Vagina (tissue), 2 donors: ENCODE results near the gene TMEM192. TPM values are rescaled to one million over a fixed set of nuclear protein-coding genes. Genes with fewer than 3 reads are reported as not detected.

ENCODE experiments used
- DNase-seq, 2 donors: peaks; one replicate each; pipeline ENCODE4 v3.0.0-alpha.2; 2017; ENCODE audit errors: extremely low spot score in 2 of 2
- H3K27ac ChIP-seq: fragments of 200-600 bp; sonication (generic); one replicate; pipeline ENCODE4 v1.5.1; 2019
- H3K27me3 ChIP-seq: fragments of 200-600 bp; sonication (generic); one replicate; pipeline ENCODE4 v1.5.1; 2019
- H3K36me3 ChIP-seq, 2 donors: fragments of 200-600 bp; sonication (generic); one replicate each; pipeline ENCODE4 v1.5.1; 2017 to 2019
- H3K4me1 ChIP-seq: fragments of 200-600 bp; sonication (generic); one replicate; pipeline ENCODE4 v1.5.1; 2019
- H3K4me3 ChIP-seq, 2 donors: fragments of 200-600 bp; sonication (generic); 1 replicate in 1 of 2; 2 replicates in 1 of 2; pipeline ENCODE4 v1.5.1; 2016 to 2019
- H3K9me3 ChIP-seq: fragments of 200-600 bp; sonication (generic); one replicate; pipeline ENCODE4 v1.5.1; 2019
- POLR2A ChIP-seq, 2 donors: fragments of 450-650 bp; IDR thresholded peaks; one replicate each; pipeline ENCODE4 v1.6.1; 2017; ENCODE audit warnings: antibody characterized with exemption in 2 of 2, mild to moderate bottlenecking in 2 of 2, moderate library complexity in 2 of 2
- POLR2AphosphoS5 ChIP-seq, 2 donors: sonication (generic); formaldehyde crosslinking; IDR thresholded peaks; one replicate each; pipeline ENCODE4 v1.9.0; 2017; ENCODE audit warnings: antibody characterized with exemption in 2 of 2, mild to moderate bottlenecking in 2 of 2, low read depth in 1 of 2; ENCODE audit not compliant: insufficient read depth in 1 of 2
- intact Hi-C: fragments of 100-400 bp; cut with DNase I; formaldehyde crosslinking; loops from one replicate; pipeline ENCODE4 v1.15.1; 2023
- total RNA-seq: library from RNA; depleted of rRNA; stranded (reverse); fragments of >200 nt; gene quantifications from one replicate; pipeline ENCODE4 v1.2.3, GENCODE V29; 2016
- TF ChIP-seq, protein P1 (sequence below), 3 experiments: fragments of 450-650 bp in 2 of 3; fragments of 200-600 bp in 1 of 3; sonication (generic) in 1 of 3; IDR thresholded peaks; one replicate each; pipeline ENCODE4 v1.5.1; 2017 to 2019; ENCODE audit warnings: antibody characterized with exemption in 3 of 3, mild to moderate bottlenecking in 2 of 3, moderate library complexity in 2 of 3

Gene TMEM192
- total RNA-seq, 1 donor from 2014 or later, result 7.1 TPM

DNA sequence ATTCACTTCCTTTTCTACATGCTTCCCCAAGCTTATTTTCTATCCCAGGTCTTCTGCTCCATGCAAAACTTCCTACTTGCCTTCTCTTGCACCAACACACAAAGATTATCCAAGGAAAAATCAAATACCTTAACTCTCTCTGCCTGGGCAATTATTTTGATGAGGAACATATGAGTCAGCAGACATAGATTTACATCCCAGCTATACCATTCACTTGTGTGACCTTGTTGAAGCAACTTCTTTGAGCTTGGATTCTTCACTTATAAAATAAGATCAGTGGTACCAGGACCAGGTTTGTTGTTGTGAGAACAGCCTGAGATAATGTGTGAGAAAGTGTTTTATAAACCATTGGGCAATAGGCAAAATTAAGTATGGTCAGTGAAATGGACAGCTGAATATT, 39.1 kb upstream of the TMEM192 start:
- no peaks in the 10 kb centered on the region for H3K4me1 ChIP-seq
- no peak overlapping the region for H3K27ac ChIP-seq
- H3K27me3 ChIP-seq, result no peaks in the 10 kb centered on the region
- intact Hi-C loops, result no loop called here
- no peaks in the 10 kb centered on the region for H3K9me3 ChIP-seq
- DNase-seq, result no peak
- no peak for TF ChIP-seq POLR2A (IDR thresholded peaks at IDR 0.05)
- TF ChIP-seq, protein P1, sequence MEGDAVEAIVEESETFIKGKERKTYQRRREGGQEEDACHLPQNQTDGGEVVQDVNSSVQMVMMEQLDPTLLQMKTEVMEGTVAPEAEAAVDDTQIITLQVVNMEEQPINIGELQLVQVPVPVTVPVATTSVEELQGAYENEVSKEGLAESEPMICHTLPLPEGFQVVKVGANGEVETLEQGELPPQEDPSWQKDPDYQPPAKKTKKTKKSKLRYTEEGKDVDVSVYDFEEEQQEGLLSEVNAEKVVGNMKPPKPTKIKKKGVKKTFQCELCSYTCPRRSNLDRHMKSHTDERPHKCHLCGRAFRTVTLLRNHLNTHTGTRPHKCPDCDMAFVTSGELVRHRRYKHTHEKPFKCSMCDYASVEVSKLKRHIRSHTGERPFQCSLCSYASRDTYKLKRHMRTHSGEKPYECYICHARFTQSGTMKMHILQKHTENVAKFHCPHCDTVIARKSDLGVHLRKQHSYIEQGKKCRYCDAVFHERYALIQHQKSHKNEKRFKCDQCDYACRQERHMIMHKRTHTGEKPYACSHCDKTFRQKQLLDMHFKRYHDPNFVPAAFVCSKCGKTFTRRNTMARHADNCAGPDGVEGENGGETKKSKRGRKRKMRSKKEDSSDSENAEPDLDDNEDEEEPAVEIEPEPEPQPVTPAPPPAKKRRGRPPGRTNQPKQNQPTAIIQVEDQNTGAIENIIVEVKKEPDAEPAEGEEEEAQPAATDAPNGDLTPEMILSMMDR (IDR thresholded peaks at IDR 0.05), result no peak
- TF ChIP-seq POLR2AphosphoS5 (IDR thresholded peaks at IDR 0.05; ENCODE audit: insufficient read depth in 1 of 2, low read depth in 1 of 2), result no peak
- no peak overlapping the region for H3K4me3 ChIP-seq
- no peaks in the 10 kb centered on the region for H3K36me3 ChIP-seq

DNA sequence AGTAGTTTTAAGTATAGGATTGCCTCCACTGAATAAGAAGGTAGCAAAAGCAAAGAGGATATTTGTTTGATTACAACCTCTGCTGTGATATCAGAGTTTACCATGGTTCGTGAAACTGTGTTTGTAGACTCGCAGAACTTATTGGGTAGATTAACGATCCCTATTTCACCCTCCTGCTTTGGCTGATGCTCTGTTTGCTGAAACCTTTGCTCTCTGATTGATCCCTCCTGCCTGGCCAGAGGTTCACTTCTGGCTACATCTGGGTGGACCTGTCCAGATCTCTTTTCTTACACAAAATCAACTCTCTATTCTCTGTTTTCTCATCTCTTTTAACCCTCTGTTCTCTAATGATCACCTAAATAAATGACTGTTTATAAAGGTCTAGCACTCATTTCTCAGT, 37.9 kb upstream of the TMEM192 start:
- DNase-seq, result no peak
- Histone ChIP-seq H3K4me1 (no peaks in the 10 kb centered on the region), H3K9me3 (no peaks in the 10 kb centered on the region), H3K4me3 (no peak overlapping the region), H3K36me3 (no peaks in the 10 kb centered on the region), H3K27me3 (no peaks in the 10 kb centered on the region), H3K27ac (no peak overlapping the region)
- intact Hi-C loops, result no loop called here
- TF ChIP-seq POLR2AphosphoS5 (IDR thresholded peaks at IDR 0.05; ENCODE audit: insufficient read depth in 1 of 2, low read depth in 1 of 2), result no peak
- TF ChIP-seq, protein P1 (IDR thresholded peaks at IDR 0.05), result no peak
- no peak for TF ChIP-seq POLR2A (IDR thresholded peaks at IDR 0.05)

DNA sequence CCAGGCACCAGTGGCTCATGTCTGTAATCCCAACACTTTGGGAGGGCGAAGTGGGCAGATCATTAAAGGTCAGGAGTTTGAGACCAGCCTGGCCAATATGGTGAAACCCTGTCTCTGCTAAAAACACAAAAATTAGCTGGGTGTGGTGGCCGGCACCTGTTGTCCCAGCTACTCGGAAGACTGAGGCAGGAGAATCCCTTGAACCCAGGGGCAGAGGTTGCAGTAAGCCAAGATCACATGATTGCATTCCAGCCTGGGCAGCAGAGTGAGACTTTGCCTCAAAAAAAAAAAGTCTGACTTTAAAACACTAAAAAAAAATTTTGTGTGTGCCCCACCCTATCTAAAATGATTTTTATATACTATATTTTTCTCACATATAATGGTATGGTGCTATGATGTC, 26.2 kb upstream of the TMEM192 start:
- TF ChIP-seq, protein P1 (IDR thresholded peaks at IDR 0.05), result no peak
- TF ChIP-seq POLR2A (IDR thresholded peaks at IDR 0.05) (no peak), POLR2AphosphoS5 (IDR thresholded peaks at IDR 0.05; ENCODE audit: insufficient read depth in 1 of 2, low read depth in 1 of 2) (no peak)
- H3K4me3 ChIP-seq, result no peak overlapping the region
- intact Hi-C loops, result no loop called here

DNA sequence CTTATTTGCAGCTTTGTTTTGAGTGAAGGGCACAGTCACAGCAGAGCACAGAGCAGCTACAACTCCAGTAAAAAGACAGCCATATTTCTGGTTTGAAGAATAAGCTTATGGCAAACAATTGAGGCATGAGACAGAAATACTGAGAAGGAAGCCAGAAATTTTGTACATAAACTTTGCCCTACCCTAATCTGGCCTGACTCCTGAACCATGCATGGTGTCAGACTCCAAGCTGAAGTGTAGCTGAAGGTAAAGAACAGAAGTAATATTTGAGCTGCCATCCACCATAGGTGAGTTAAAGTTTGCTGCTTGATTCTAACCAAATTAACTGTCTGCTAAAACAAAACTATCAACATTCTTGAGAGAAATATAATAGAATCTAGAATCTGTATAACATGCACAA, 24.5 kb upstream of the TMEM192 start:
- no peaks in the 10 kb centered on the region for H3K36me3 ChIP-seq
- no peaks in the 10 kb centered on the region for H3K4me1 ChIP-seq
- no peak overlapping the region for H3K27ac ChIP-seq
- no peaks in the 10 kb centered on the region for H3K9me3 ChIP-seq
- H3K4me3 ChIP-seq, result no peak overlapping the region
- no peak for DNase-seq
- TF ChIP-seq POLR2AphosphoS5 (IDR thresholded peaks at IDR 0.05; ENCODE audit: insufficient read depth in 1 of 2, low read depth in 1 of 2) (no peak), POLR2A (IDR thresholded peaks at IDR 0.05) (no peak)
- TF ChIP-seq, protein P1 (IDR thresholded peaks at IDR 0.05), result no peak
- intact Hi-C loops, result no loop called here
- H3K27me3 ChIP-seq, result no peaks in the 10 kb centered on the region

More for the DNA sequence above, 26.2 kb upstream of the TMEM192 start:
- no peak for DNase-seq
- Histone ChIP-seq H3K27me3 (no peaks in the 10 kb centered on the region), H3K36me3 (no peaks in the 10 kb centered on the region), H3K4me1 (no peaks in the 10 kb centered on the region), H3K27ac (no peak overlapping the region), H3K9me3 (no peaks in the 10 kb centered on the region)

DNA sequence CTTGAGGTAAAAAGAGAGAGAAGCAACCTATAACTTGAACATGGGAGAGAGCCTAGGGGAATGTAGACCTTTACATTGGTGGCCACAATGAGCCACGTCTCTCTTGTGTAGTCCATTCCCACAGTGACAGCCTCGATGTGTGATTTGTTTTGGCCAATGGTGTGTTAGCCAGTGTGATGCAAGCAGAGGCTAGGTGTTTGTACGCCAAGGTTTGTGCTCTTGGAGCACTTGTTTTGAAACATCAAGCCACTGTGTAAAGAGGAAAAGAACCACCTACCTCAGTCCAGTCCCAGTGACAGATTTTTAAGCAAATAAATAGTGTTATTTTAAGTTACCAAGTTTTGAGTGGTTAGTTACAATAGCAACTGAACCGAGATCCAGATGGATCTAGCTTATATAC, 23.9 kb upstream of the TMEM192 start:
- Histone ChIP-seq H3K36me3 (no peaks in the 10 kb centered on the region), H3K27ac (no peak overlapping the region), H3K9me3 (no peaks in the 10 kb centered on the region), H3K4me1 (no peaks in the 10 kb centered on the region), H3K27me3 (no peaks in the 10 kb centered on the region), H3K4me3 (no peak overlapping the region)
- DNase-seq, result no peak
- intact Hi-C loops, result no loop called here
- TF ChIP-seq POLR2A (IDR thresholded peaks at IDR 0.05) (no peak), POLR2AphosphoS5 (IDR thresholded peaks at IDR 0.05; ENCODE audit: insufficient read depth in 1 of 2, low read depth in 1 of 2) (no peak)
- TF ChIP-seq, protein P1 (IDR thresholded peaks at IDR 0.05), result no peak
